Measurements from ENCODE around the gene CROCC. TPM values are rescaled to one million over a fixed set of nuclear protein-coding genes. Genes with fewer than 3 reads are reported as not detected.

Gene CROCC, protein sequence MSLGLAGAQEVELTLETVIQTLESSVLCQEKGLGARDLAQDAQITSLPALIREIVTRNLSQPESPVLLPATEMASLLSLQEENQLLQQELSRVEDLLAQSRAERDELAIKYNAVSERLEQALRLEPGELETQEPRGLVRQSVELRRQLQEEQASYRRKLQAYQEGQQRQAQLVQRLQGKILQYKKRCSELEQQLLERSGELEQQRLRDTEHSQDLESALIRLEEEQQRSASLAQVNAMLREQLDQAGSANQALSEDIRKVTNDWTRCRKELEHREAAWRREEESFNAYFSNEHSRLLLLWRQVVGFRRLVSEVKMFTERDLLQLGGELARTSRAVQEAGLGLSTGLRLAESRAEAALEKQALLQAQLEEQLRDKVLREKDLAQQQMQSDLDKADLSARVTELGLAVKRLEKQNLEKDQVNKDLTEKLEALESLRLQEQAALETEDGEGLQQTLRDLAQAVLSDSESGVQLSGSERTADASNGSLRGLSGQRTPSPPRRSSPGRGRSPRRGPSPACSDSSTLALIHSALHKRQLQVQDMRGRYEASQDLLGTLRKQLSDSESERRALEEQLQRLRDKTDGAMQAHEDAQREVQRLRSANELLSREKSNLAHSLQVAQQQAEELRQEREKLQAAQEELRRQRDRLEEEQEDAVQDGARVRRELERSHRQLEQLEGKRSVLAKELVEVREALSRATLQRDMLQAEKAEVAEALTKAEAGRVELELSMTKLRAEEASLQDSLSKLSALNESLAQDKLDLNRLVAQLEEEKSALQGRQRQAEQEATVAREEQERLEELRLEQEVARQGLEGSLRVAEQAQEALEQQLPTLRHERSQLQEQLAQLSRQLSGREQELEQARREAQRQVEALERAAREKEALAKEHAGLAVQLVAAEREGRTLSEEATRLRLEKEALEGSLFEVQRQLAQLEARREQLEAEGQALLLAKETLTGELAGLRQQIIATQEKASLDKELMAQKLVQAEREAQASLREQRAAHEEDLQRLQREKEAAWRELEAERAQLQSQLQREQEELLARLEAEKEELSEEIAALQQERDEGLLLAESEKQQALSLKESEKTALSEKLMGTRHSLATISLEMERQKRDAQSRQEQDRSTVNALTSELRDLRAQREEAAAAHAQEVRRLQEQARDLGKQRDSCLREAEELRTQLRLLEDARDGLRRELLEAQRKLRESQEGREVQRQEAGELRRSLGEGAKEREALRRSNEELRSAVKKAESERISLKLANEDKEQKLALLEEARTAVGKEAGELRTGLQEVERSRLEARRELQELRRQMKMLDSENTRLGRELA (N-terminal part only)
- total RNA-seq = 7.6 and 9.7 TPM in 2 replicates

DNA sequence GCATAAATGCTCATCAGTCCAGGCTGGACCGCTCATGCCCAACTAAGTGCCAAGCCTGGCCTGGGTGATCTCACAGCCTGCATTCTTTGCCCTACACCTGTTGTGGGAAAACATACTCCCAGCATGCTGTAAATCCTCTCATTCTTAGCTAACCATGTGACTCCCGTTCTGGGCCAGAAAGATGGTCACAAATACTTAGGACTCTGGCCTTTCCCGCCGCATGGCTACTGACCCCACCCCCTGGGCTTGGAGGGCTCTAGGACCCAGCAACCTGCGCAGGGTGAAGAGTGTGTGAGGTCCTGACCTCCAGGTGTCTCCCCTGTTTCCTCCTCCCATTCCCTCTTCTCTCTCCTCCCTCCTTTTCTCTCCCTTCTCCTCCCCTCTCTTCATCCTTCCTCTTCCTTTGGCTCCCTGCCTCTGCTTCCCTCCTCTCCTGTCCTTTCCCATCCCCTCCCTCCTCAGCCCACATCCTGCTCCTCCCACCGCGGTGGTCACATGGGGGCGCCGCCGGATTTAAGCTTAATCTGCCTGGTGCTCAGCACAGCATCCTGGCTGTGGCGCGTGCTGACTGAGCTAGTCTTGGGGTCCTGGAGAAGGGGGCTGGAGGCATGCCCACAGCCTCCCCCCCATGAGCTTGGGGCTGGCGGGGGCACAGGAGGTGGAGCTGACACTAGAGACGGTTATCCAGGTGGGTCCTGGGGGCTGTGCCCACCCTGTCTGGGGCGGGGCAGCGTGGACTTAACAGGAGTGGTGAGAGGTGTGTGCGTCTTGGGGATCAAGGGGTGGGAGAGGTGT is at the start of gene CROCC:
CROCC (plus strand) TSS at position 541 of the 795 bp plus-strand sequence; CDS start at position 629, 88 bp downstream.

DNA sequence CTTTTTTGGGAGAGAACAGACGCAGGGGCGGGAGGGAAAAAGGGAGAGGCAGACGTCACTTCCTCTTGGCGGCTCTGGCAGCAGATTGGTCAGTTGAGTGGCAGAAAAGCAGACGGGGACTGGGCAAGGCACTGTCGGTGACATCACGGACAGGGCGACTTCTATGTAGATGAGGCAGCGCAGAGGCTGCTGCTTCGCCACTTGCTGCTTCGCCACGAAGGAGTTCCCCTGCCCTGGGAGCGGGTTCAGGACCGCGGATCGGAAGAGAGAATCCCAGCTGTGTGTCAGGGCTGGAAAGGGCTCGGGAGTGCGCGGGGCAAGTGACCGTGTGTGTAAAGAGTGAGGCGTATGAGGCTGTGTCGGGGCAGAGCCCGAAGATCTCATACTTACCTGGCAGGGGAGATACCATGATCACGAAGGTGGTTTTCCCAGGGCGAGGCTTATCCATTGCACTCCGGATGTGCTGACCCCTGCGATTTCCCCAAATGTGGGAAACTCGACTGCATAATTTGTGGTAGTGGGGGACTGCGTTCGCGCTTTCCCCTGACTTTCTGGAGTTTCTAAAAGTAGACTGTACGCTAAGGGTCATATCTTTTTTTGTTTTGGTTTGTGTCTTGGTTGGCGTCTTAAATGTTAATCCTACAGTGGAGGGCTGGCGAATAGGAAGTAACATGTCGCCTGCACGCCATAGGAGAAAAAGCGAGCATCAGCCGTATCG is 26.0 kb upstream of the CROCC start, which contains the start of gene RNU1-2:
RNU1-2 (plus strand) TSS at position 383 of the 718 bp plus-strand sequence.

DNA sequence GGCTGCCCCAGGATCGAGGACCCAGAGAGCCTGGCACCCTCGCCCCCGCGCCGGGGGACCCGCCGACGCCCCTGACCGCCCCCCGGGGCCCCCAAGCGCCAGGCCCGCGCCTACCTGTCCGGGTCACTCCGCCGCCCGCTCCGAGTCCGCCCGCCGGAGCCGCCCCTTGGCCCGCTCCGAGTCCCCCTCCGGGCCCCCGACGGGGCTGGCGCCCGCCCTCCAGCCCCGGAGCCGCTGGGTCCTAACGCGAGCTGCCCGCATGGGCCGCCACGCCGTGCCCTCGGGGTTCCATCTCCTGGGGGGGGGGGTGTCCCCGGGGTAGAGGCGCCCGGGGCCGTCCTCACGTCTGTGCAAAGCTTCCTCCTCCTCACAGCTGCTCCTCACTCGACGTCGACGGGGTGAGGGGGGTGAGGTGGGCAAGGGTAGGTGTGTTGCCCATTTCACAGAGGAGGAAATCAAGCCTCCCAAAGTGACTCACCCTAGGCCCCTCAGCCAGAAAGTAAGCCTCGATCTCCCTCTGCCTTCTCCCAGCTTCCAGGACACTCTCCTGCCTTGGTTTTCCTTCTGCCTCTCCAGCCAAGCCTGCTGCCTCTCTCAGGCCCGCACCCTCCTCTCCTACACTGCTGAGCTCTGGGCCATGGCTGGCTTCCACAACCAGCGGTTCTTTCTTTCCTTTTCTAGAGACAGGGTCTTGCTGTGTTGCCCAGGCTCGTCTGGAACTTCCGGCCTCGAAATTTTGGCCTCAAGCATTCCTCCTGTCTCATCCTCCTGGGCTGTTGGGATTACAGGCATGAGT is 58.9 kb downstream of the CROCC start, which contains the start of gene MFAP2:
MFAP2 (minus strand) TSS at position 148 of the 796 bp plus-strand sequence. CDS start 2,347 bp downstream, outside the sequence.

DNA sequence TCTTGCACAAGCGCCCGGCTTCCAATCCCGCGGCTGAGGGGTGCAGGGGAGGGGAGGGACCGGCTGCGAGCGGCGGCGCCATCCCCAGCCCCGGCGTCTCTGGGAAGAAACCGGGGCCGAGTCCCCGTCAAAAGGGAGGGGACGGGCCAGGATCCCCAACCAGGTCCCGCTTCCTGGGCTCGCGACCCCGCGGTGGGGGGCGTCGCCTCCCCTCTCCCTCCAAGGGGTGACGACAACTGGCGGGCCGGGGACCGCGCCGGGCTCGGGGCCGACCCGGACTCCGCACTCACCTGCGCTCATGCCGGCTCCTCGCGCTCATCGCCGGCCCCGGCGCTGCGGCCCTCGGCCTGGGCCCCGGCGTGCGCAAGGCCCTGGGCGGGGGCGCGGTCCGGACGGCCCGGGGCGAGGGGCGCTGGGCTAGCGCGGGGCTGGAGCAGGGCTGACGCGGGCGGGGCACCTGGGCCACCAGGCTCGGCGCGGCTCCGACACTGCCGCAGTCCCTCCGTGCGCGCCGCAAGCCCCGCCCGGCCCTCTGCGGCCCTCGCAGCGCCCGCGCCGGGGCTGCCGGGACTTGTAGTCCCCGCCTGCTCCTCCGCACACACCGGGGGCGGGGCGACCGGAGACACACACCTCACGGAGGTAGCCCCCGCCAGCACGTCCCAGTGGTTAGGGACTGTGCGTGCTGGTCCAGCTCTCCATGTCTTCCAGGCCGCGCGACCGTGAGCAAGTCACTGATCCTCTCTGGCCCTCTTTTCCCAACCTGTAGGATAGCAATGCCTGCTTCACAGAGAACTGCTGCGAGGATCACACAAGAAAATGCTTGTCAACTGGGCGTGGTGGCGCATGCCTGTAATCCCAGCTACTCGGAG is 89.9 kb downstream of the CROCC start, which contains the start of gene ATP13A2:
ATP13A2 (minus strand) TSS at position 490 of the 869 bp plus-strand sequence; CDS start at position 300, 190 bp downstream.

Other genes with a start within 250 kb of the CROCC start
- under 0.01 TPM in 2 replicates for gene RNU1-4, start 181.4 kb upstream of the CROCC start, total RNA-seq
- under 0.01 TPM in 2 replicates for gene RNU1-2, start 26.0 kb upstream of the CROCC start, total RNA-seq
- 85.2 and 88.5 TPM in 2 replicates for gene MFAP2, start 58.7 kb downstream of the CROCC start, total RNA-seq
- gene ATP13A2, start 90.0 kb downstream of the CROCC start, total RNA-seq = 22.5 and 25.0 TPM in 2 replicates
- 46.2 and 68.0 TPM in 2 replicates for gene SDHB, start 132.1 kb downstream of the CROCC start, total RNA-seq
- gene PADI2, start 197.5 kb downstream of the CROCC start, total RNA-seq = not detected in 2 replicates